NCI-H1417 (cell line): Measurements from ENCODE around the gene LRP3.

Experiments used
- DNase-seq, 3 experiments: peaks; one replicate each; lab custom pipeline; 2025; lab: John Stamatoyannopoulos, UW

Gene LRP3

DNA sequence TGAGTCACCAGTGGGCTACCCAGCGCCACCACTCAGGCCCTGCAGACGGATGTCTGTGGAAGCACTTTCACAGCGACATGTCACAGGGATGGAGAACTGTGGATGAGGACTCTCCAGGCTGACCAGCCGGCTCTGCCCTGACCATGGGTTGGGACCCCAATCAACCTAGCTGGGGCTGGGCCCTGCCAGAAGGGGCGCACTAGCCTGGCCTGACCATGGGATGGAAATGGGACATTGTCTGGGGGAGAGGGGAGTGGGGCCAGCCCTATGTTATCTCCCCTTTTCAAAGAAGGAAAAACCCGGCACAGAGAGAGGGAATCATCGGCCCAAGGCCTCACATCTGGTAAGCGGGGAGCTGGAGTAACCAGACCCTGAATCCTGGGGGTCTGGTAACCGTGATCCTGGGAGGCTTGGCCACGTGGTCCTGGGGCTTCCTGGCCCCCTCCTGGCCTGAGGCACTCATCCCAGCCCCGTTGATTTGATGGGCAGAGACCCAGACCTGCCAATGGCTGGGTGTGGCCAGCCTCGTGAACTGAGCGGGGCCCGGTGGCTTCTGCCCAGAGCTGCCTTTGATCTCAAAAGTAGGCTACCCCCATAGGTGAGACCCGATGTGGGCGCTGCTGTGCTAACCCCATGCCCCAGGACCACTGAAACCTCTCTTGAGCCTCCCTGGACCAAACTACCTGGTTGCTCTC lies 42.7 kb downstream of the LRP3 start:
- DNase-seq = no peak

- DNase-seq = no peak
These were observed 44.5 kb downstream of the LRP3 start for GRCh38 chr19:33238481-33239149.

DNA sequence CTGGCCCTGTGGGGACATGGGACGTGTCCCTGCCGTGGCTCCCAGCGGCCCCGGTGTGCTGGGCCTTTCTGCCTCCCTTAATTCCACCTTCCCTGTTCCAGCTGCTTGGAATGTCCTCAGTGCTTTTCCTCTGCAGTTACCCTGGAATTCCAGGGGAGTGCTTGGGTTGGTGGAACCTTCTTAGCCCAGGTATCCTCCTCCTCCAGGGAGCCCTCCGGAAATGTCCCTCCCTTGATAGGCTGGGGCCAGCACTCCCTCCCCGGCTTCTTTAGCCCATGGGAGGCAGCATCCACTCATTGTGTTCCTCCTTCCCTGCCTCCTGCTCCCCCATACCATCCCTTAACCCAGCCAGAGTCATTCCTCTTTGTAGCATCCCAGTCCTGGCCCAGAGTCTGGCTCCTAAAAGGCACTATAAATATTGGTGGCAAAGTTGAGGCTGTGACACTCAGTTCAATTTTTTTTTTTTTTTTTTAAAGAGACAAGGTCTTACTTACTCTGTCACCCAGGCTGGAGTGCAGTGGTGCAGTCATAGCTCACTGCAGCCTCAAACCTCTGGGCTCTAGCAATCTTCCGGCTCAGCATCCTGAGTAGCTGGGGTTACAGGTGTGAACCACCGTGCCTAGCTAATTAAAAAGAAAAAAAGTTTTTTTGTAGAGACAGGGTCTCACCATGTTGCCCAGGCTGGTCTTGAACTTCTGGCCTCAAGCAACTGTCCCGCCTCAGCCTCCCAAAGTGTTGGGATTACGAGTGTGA lies 45.3 kb downstream of the LRP3 start:
- DNase-seq = no peak

GRCh38 chr19:33240181-33240771 lies 46.1 kb downstream of the LRP3 start:
- DNase-seq = peak in 1 of 3 experiments; percentile 46

GRCh38 chr19:33241091-33241529 lies 47.0 kb downstream of the LRP3 start:
- no peak for DNase-seq

GRCh38 chr19:33241530-33242101 lies 47.5 kb downstream of the LRP3 start:
- peak in 2 of 3 experiments; percentile 8 to 20 for DNase-seq

- DNase-seq = no peak
These were observed 48.0 kb downstream of the LRP3 start for GRCh38 chr19:33242131-33242530.

- no peak for DNase-seq
These were observed 48.8 kb downstream of the LRP3 start for GRCh38 chr19:33242911-33243310.

DNA sequence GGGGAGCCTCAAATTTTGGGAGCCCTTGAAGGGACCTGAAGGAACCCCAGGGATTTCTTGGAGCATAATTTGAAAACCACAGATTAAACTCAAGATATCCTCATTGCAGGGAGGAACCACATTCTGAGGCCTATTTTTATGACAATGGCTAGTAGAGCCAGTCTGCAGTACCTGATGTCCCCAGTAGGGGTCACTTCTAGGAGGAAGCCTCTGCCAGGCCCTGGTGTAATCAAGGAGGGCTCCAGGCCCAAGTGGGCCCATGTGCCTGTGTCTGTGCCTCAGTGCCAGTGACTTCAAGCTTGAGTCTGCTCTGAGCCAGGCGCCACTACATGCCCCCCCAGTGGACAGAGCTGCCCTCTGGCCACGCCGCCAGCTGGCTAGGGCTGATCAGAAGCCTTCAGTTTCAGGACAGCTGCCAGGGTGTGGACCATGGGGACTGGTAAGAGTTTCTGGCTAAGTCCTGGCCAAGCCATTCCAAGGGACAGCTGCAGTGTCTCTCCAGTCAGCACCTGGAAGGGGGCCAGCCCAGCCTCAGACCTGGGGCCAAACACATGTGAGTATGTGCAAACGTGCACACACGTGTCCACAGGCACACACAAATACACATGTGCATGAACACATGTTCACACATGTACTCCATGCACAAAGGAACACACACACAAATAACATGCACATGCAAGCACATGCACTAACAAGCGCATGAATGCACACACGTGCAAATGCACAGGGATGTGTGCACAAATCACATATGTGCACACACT lies 52.0 kb downstream of the LRP3 start:
- no peak for DNase-seq

GRCh38 chr19:33246709-33247440 lies 52.7 kb downstream of the LRP3 start:
- DNase-seq = no peak

- no peak for DNase-seq
These were observed 53.3 kb downstream of the LRP3 start for GRCh38 chr19:33247441-33247819.

- DNase-seq = no peak
These were observed 54.0 kb downstream of the LRP3 start for GRCh38 chr19:33248104-33248503.

GRCh38 chr19:33248553-33248953 lies 54.4 kb downstream of the LRP3 start:
- DNase-seq = no peak

GRCh38 chr19:33248954-33249613 lies 55.0 kb downstream of the LRP3 start:
- peak in 1 of 3 experiments; percentile 6 for DNase-seq

- no peak for DNase-seq
These were observed 55.7 kb downstream of the LRP3 start for GRCh38 chr19:33249740-33250366.

GRCh38 chr19:33250500-33250899 lies 56.4 kb downstream of the LRP3 start:
- no peak for DNase-seq

- DNase-seq = no peak
These were observed 56.9 kb downstream of the LRP3 start for GRCh38 chr19:33251076-33251475.

- no peak for DNase-seq
These were observed 57.5 kb downstream of the LRP3 start for GRCh38 chr19:33251526-33252090.

DNA sequence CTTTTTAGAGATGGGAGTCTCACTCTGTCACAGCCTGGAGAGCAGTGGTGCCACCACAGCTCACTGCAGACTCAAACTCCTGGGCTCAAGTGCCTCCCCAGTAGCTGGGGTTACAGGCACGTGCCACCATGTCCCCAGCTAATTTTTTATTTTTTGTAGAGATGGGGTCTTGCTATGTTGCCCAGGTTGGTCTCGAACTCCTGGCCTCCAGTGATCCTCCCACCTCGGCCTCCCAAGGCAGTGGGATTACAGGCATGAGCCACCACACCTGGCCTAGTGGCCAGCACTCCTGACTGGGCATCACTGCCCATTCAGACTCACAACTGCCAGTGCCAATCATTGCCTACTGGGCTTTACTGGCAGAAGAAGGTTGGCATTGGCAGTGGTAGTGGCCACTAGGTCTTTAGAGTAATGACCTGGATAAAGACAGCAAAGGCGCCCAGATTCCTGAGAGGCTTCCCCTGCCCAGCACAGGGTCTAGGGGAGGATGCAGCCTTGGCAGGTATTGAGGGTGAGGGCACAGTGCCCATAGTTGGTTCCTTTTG lies 58.4 kb downstream of the LRP3 start:
- DNase-seq = no peak
